SK-N-SH treated with all-trans-retinoic acid at 6 μM for 48 hours (cell line): ENCODE results near the gene SHE.

Source experiments
- ARNTL ChIP-seq: fragments of 450-650 bp; formaldehyde crosslinking; IDR thresholded peaks from 2 replicates; pipeline ENCODE4 v1.5.0; 2020; ENCODE audit warnings: low read depth, mild to moderate bottlenecking, moderate library complexity, borderline replicate concordance
- CREB5 ChIP-seq: fragments of 250-450 bp; sonication (Bioruptor Pico); IDR thresholded peaks from 2 replicates; pipeline ENCODE4 v1.5.1; 2020; ENCODE audit warnings: low read depth, mild to moderate bottlenecking, moderate library complexity
- CSDC2 ChIP-seq: fragments of 250-450 bp; sonication (Bioruptor Pico); IDR thresholded peaks from 2 replicates; pipeline ENCODE4 v1.5.0; 2020; ENCODE audit warnings: mild to moderate bottlenecking, moderate library complexity
- POU6F1 ChIP-seq: fragments of 250-450 bp; sonication (Bioruptor Pico); IDR thresholded peaks from 2 replicates; pipeline ENCODE4 v1.8.0; 2021; ENCODE audit warnings: low read depth, mild to moderate bottlenecking, moderate library complexity, borderline replicate concordance
- TOX ChIP-seq: fragments of 250-450 bp; sonication (Bioruptor Pico); IDR thresholded peaks from 2 replicates; pipeline ENCODE4 v1.8.0; 2021; ENCODE audit warnings: mild to moderate bottlenecking, moderate library complexity, borderline replicate concordance
- TSHZ2 ChIP-seq: fragments of 250-450 bp; sonication (Bioruptor Pico); IDR thresholded peaks from 2 replicates; pipeline ENCODE4 v1.5.0; 2020; ENCODE audit warnings: mild to moderate bottlenecking, moderate library complexity
- ZC3H10 ChIP-seq: fragments of 250-450 bp; sonication (Bioruptor Pico); IDR thresholded peaks from 2 replicates; pipeline ENCODE4 v1.5.1; 2021; ENCODE audit warnings: mild to moderate bottlenecking, moderate library complexity
- ZFP3 ChIP-seq: fragments of 250-450 bp; sonication (Bioruptor Pico); IDR thresholded peaks from 2 replicates; pipeline ENCODE4 v1.5.0; 2020; ENCODE audit warnings: mild to moderate bottlenecking, moderate library complexity

GRCh38 chr1:154546264-154547063 is 44.3 kb upstream of the SHE start:
- TF ChIP-seq TOX (CRISPR knock-in tag) (no peak), ZFP3 (CRISPR knock-in tag) (no peak), ARNTL (CRISPR knock-in tag) (no peak), TSHZ2 (CRISPR knock-in tag) (no peak), POU6F1 (CRISPR knock-in tag) (no peak), ZC3H10 (CRISPR knock-in tag) (no peak), CSDC2 (CRISPR knock-in tag) (no peak), CREB5 (CRISPR knock-in tag) (no peak)
